NCI-H2196 (cell line): ENCODE measurements around the gene XPNPEP3.

Experiments used
- DNase-seq: peaks from one replicate; lab custom pipeline; 2025; ENCODE audit not compliant: unreplicated experiment; lab: John Stamatoyannopoulos, UW

XPNPEP3 gene

GRCh38 chr22:40928657-40929056 lies 71.7 kb downstream of the XPNPEP3 start:
- DNase-seq: no peak

GRCh38 chr22:40932396-40932795 lies 75.4 kb downstream of the XPNPEP3 start:
- DNase-seq: no peak

GRCh38 chr22:40939202-40939601 lies 82.3 kb downstream of the XPNPEP3 start:
- no peak for DNase-seq

DNA sequence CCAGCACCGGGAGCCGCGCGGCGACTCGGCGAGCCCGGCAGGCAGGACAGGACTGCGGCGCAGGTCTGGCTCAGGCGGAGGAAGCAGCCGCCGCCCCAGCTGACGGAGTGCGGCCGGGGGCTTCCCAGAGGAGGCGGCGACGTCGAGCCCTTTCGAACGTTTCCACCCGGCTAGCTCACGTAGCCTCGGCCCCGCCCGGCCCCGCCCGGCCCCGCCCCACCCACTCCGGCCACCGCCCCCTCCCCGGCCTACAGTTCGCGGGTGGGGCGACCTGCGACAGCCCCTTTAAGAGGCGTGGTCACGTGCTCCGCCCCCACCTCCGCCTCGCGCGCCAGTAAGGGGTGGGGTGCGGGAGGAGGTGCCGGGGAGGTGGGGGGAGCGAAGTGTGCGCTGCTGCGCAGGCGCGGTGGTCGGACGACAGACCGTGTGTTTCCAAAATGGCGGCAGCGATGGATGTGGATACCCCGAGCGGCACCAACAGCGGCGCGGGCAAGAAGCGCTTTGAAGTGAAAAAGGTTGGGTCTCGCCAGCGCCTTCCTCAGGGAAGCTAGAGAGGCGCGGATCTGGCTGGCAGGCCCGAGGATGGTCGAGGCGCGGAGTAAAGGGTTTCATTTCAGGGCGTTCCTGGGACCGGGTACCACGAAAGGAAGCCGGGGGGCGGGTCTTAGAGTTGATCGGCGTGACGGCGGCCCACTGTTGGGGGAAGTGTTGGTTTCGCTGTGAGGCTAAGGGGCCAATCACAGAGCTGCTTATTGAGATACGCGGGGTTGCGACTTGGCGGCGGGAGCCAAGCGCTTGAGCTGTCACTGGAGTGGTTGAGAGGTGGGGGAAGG lies 94.2 kb downstream of the XPNPEP3 start, which contains the start of gene RBX1:
Gene RBX1 (plus strand): TSS at position 417 of the 833 bp plus-strand sequence. CDS start 21 bp downstream, at position 438.
- peak; percentile 96 for DNase-seq

DNA sequence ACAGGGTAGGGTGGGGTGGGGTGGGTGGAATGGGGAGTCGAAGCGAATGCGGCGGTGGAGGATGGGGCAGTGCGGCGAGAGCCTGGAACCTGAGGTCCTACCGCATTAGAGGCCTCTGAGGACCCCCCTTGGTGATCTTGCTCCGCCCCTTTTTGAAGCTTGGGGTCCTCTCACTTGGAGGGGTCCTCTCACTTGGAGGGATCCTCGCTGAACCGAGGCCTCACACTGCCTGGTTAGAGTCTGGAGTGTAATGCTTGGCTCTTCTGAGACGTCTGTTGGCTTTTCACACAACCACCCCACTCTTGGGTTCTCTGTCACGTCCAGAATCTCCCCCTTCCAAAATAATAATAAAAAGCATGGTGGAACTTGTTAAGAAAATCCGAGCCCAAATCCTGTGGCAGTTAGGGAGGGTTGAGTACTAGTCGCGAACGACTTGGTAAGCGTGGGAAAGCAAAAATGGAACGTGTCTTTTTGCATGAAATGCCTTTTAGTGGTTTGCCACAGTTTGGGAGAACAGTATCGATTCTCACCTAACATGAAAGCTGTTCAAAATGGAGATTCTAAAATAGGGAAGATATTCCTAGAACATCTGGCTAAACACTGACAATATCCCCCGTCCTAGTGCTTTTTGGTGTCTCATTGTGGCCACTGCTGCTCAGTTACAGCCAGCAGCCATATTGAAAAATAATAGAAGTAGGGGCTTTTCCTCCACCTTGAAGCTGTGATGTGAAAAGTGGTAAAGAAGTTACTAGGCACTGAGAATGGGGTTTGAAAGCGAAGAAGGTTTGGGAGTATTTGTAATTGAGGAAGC lies 95.1 kb downstream of the XPNPEP3 start:
- DNase-seq: peak; percentile 49

DNA sequence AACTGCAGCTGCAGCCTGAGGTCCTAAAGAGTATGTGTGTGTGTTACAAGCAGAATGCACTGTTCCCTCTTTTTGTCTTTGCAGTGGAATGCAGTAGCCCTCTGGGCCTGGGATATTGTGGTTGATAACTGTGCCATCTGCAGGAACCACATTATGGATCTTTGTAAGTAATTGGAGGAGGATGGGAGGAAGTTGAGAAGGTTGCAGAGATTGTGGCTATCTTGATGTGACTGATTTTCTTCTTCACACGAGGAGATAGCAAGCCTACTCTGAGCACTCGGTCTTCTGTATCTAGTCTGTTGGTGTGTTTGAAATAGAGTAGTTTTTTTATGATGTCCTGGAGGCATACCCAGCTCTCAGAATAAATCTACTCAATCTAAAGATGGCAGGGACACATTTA lies 96.5 kb downstream of the XPNPEP3 start:
- DNase-seq: no peak

DNA sequence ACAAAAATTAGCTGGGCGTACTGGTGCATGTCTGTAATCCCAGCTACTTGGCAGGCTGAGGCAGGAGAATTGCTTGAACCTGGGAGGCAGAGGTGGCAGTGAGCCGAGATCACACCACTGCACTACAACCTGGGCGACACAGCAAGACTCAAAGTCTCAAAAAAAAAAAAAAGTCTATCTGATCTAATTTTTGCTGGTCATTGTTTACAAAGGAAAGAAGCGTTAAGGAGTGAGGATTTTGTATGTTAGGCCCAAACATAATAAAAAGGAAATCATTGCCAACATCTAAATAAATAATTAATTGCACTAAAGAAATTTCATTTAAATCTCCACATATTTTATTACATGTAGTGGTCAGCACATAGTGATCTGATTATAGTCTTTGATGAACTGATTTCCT lies 97.2 kb downstream of the XPNPEP3 start:
- DNase-seq: no peak

- no peak for DNase-seq
Measured at GRCh38 chr22:40955571-40955970, 98.6 kb downstream of the XPNPEP3 start.

DNA sequence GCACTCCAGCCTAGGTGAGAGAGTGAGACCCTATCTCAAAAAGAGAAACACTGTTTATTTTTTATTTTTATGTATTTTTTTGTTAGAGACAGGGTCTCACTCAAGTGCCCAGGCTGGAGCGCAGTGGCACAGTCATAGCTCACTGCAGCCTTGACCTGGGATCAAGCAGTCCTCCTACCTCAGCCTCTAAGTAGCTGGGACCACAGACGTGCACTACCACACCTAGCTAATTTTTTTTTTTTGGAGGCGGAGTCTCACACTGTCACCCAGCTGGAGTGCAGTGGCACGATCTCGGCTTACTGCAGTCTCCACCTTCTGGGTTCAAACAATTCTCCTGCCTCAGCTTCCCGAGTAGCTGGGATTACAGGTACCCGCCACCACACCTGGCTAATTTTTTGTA lies 100.7 kb downstream of the XPNPEP3 start:
- no peak for DNase-seq

- DNase-seq: no peak
Measured at GRCh38 chr22:40958299-40958698, 101.4 kb downstream of the XPNPEP3 start.

- DNase-seq: no peak
Measured at GRCh38 chr22:40960145-40960544, 103.2 kb downstream of the XPNPEP3 start.

DNA sequence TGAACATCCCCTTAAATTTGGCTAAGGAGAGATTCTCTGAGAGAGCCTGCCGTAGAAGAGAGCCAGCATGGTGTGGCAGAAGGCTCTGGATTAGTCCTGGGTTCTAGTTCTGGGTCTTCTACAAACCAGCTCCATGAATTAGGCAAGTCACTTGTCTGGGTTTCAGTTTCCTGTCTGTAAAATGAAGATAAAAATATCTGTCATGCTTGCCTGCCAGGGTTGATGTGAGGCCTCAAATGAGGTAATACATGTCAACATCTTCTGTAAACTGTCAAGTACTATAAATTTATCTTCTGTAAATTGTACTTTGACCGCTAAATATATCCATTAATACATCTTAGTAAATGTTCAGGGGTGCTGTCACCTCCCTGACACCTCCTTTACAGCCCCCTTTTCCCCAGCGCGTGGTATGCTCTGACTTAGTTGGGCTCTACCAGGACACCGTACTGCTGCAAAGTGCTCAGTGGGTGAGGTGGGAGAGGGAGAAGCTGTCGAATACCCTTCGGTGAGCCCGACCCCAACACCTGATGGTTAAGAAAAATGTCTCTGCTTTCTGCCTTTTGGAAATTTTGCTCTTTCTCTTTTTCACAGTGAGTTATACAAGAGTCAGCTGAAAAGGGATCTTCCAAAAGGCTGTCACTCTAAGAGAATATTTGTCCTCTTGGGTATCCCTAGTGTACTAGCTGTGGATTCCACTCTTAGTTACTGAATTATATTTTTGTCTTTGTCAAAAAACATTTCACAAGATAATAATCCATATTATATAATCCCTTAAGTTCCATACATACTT lies 109.2 kb downstream of the XPNPEP3 start:
- no peak for DNase-seq

DNA sequence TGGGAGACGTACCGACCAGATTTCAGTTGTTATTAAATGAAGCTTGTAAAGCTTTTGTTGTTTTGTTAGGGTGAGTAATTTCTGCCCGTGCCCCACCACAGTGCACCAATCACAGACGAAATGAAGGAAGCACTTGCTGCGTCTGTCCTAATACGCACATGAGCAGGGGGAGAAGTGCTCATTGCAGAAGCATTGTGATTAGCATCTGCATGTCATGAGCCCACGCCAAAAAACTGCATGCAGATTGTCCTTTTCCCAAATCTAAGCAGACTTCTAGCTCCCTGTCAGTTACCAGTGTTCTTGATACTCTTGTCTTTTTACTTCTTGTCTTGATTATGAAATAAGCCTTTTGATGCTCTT lies 109.8 kb downstream of the XPNPEP3 start:
- DNase-seq: no peak

DNA sequence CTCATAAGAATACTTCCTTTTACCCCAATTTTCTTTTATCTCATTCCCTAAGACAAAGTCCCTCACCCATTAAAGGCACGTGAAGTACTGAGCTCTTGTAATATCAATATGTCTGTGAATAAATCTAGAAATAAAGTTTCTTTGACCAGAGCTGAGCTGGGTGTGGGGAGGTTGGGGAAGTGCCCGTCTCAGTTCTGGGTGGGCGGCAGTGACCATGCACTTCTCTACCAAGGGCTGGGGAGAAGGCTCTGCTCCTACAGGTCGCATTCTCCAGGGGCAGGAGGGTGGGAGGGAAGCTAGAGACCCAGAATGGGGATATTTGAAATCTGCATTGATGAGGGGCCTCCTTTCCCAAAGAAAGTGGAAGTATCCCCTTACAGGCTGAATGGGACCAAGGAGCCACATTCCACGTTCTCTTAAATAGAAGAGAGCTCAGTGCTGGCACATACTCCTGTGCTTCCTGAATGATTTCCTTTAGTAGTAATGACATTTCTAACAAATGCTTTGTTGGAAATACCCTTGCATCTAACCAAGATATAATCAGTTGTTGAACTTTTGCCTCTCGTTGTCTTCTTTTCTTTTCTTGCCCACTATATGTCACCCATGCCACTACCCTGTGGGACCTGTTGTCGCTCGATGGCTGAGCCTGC lies 110.3 kb downstream of the XPNPEP3 start:
- DNase-seq: no peak

DNA sequence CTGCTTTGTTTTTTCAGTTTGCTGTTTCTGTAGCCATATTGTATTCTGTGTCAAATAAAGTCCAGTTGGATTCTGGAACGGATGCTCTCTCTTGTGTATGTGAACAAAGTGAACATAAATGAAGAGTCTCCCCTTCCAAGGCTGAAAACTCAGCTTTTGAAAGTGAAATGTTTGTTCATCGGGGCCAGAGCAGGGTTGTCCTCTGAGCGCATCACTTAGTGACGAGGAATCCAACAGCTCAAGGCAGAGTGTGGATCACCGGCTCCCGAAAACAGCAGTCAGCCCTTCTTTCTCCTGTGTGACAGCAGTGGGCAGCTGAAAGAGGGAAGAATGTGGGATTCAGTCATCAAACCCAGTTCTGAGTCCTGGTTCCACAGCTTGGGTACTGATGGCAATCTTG lies 115.6 kb downstream of the XPNPEP3 start:
- DNase-seq: no peak

- DNase-seq: no peak
Measured at GRCh38 chr22:40973144-40973543, 116.2 kb downstream of the XPNPEP3 start.

GRCh38 chr22:40975366-40975765 lies 118.4 kb downstream of the XPNPEP3 start:
- DNase-seq: no peak

GRCh38 chr22:40976866-40977700 lies 120.1 kb downstream of the XPNPEP3 start:
- DNase-seq: no peak

DNA sequence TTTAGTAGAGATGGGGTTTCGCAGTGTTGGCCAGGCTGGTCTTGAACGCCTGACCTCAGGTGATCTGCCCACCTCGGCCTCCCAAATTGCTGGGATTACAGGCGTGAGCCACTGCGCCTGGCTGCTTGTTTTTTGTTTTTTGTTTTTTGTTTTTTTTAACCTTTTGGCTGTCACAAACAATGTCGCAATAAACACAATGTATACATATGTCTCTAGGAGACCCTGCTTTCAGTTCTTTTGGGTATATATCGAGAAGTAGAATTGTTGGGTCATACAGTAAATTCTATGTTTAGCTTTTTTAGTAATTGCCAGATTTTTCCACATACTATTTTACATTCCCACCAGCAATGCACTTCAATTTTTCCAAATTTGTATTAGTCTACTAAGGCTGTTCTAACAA lies 122.2 kb downstream of the XPNPEP3 start:
- DNase-seq: no peak

DNA sequence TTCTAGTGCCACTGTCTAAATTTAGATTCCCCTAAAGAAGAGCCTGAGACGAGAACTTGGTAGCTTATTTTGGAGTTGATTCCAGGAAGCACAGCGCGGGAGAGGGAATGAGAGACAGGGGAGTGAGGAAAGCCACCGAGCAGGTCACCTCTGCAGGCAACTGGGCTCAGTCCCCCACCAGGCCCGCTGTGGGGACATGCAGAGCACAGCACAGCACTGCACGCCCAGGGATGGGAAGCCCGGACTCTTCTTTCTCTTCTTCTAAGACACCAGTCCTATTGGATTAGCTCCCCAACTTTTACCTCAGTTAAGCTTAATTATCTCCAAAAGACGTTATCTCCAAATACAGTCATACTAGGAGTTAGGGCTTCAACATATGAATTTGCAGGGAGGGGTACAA lies 122.9 kb downstream of the XPNPEP3 start:
- DNase-seq: no peak
